Effector memory CD8-positive, alpha-beta T cell (primary cell): ENCODE data around the gene KMT2E.
A peak's percentile ranks its signal among the peaks of the same experiment; 100 is the strongest.

Experiments used
- ATAC-seq: fragments of 150-1000 bp; cut with Tn5 transposase; replicated peaks from 2 replicates; pipeline ENCODE4 v1.10.0; 2021; ENCODE audit warnings: mild to moderate bottlenecking, moderate library complexity
- DNase-seq, 3 experiments: peaks; one replicate each; pipeline ENCODE4 v3.0.0; 2021
- H3K27ac Mint-ChIP-seq, 2 donors: one replicate each; pipeline ENCODE4 v1.8.0; 2022; ENCODE audit warnings: mild to moderate bottlenecking in 2 of 2, mixed read lengths in 2 of 2, moderate library complexity in 2 of 2
- H3K27me3 Mint-ChIP-seq, 2 donors: one replicate each; pipeline ENCODE4 v1.8.0; 2022; ENCODE audit warnings: mixed read lengths in 2 of 2
- H3K36me3 Mint-ChIP-seq: one replicate; pipeline ENCODE4 v1.8.0; 2022; ENCODE audit warnings: mild to moderate bottlenecking, moderate library complexity, mixed read lengths; ENCODE audit not compliant: insufficient read depth
- H3K4me1 Mint-ChIP-seq, 2 donors: one replicate each; pipeline ENCODE4 v1.8.0; 2022; ENCODE audit warnings: low read depth in 2 of 2, mixed read lengths in 2 of 2
- H3K4me3 Mint-ChIP-seq, 2 donors: one replicate each; pipeline ENCODE4 v1.8.0; 2022; ENCODE audit warnings: mild to moderate bottlenecking in 2 of 2, mixed read lengths in 2 of 2, moderate library complexity in 2 of 2
- H3K9me3 Mint-ChIP-seq, 2 donors: one replicate each; pipeline ENCODE4 v1.8.0; 2022; ENCODE audit warnings: mixed read lengths in 2 of 2

KMT2E gene

GRCh38 chr7:105101864-105102263 is 87.9 kb downstream of the KMT2E start:
- peaks cover 17 to 35% of the 10 kb centered on the region in 2 donors for H3K4me1 Mint-ChIP-seq
- no peak overlapping the region for H3K4me3 Mint-ChIP-seq
- H3K27ac Mint-ChIP-seq = no peak overlapping the region
- ATAC-seq = no peak
- H3K9me3 Mint-ChIP-seq = no peaks in the 10 kb centered on the region
- H3K36me3 Mint-ChIP-seq = peaks cover 89% of the 10 kb centered on the region
- H3K27me3 Mint-ChIP-seq = no peaks in the 10 kb centered on the region
- no peak for DNase-seq

GRCh38 chr7:105102557-105103352 is 88.8 kb downstream of the KMT2E start:
- no peak for DNase-seq
- Mint-ChIP-seq H3K36me3 (peaks cover 89% of the 10 kb centered on the region), H3K4me1 (peaks cover 13 to 32% of the 10 kb centered on the region in 2 donors), H3K9me3 (no peaks in the 10 kb centered on the region), H3K27ac (peak overlapping the region; percentile 32 to 75), H3K27me3 (no peaks in the 10 kb centered on the region), H3K4me3 (no peak overlapping the region)
- ATAC-seq = no peak

GRCh38 chr7:105105579-105105978 is 91.6 kb downstream of the KMT2E start:
- DNase-seq (no peak), ATAC-seq (no peak)

GRCh38 chr7:105106473-105106872 is 92.5 kb downstream of the KMT2E start:
- DNase-seq = no peak
- Mint-ChIP-seq H3K27me3 (no peaks in the 10 kb centered on the region), H3K27ac (peak overlapping the region; percentile 44 to 72), H3K36me3 (peaks cover 84% of the 10 kb centered on the region), H3K9me3 (no peaks in the 10 kb centered on the region), H3K4me3 (no peak overlapping the region), H3K4me1 (peaks cover 7 to 16% of the 10 kb centered on the region in 2 donors)
- no peak for ATAC-seq

More at GRCh38 chr7:105105579-105105978, 91.6 kb downstream of the KMT2E start:
- H3K27ac Mint-ChIP-seq = peak overlapping the region in 1 of 2 donors; percentile 72
- H3K4me1 Mint-ChIP-seq = peaks cover 9 to 22% of the 10 kb centered on the region in 2 donors
- H3K36me3 Mint-ChIP-seq = peaks cover 84% of the 10 kb centered on the region
- H3K9me3 Mint-ChIP-seq = no peaks in the 10 kb centered on the region
- no peaks in the 10 kb centered on the region for H3K27me3 Mint-ChIP-seq
- H3K4me3 Mint-ChIP-seq = no peak overlapping the region

- H3K27ac Mint-ChIP-seq = no peak overlapping the region
- no peaks in the 10 kb centered on the region for H3K27me3 Mint-ChIP-seq
- no peak overlapping the region for H3K4me3 Mint-ChIP-seq
- H3K36me3 Mint-ChIP-seq = peaks cover 93% of the 10 kb centered on the region
- no peaks in the 10 kb centered on the region for H3K9me3 Mint-ChIP-seq
- ATAC-seq (no peak), DNase-seq (no peak)
- peaks cover 10 to 16% of the 10 kb centered on the region in 2 donors for H3K4me1 Mint-ChIP-seq
Observed at GRCh38 chr7:105107458-105107857, 93.5 kb downstream of the KMT2E start.

- ATAC-seq (no peak), DNase-seq (no peak)
- Mint-ChIP-seq H3K4me3 (no peak overlapping the region), H3K36me3 (peaks cover 74% of the 10 kb centered on the region), H3K27me3 (no peaks in the 10 kb centered on the region), H3K4me1 (peaks cover 8 to 16% of the 10 kb centered on the region in 2 donors), H3K9me3 (no peaks in the 10 kb centered on the region), H3K27ac (peak overlapping the region; percentile 35 to 83)
Observed at GRCh38 chr7:105112440-105113418, 98.7 kb downstream of the KMT2E start.

- peak overlapping the region; percentile 44 to 89 for H3K27ac Mint-ChIP-seq
- no peak for ATAC-seq
- H3K27me3 Mint-ChIP-seq = no peaks in the 10 kb centered on the region
- no peak overlapping the region for H3K4me3 Mint-ChIP-seq
- peaks cover 7 to 29% of the 10 kb centered on the region in 2 donors for H3K4me1 Mint-ChIP-seq
- peaks cover 46% of the 10 kb centered on the region for H3K36me3 Mint-ChIP-seq
- no peak for DNase-seq
- H3K9me3 Mint-ChIP-seq = no peaks in the 10 kb centered on the region
Observed at GRCh38 chr7:105118612-105119600, 104.9 kb downstream of the KMT2E start.

GRCh38 chr7:105122619-105123018 is 108.6 kb downstream of the KMT2E start:
- H3K27me3 Mint-ChIP-seq = no peaks in the 10 kb centered on the region
- peaks cover 8 to 19% of the 10 kb centered on the region in 2 donors for H3K4me1 Mint-ChIP-seq
- H3K27ac Mint-ChIP-seq = peak overlapping the region; percentile 18 to 89
- no peaks in the 10 kb centered on the region for H3K9me3 Mint-ChIP-seq
- ATAC-seq = no peak
- peaks cover 54% of the 10 kb centered on the region for H3K36me3 Mint-ChIP-seq
- no peak for DNase-seq
- H3K4me3 Mint-ChIP-seq = no peak overlapping the region

GRCh38 chr7:105125745-105126144 is 111.7 kb downstream of the KMT2E start:
- DNase-seq (no peak), ATAC-seq (no peak)
- no peaks in the 10 kb centered on the region for H3K9me3 Mint-ChIP-seq
- peaks cover 47% of the 10 kb centered on the region for H3K36me3 Mint-ChIP-seq
- peak overlapping the region in 1 of 2 donors; percentile 44 for H3K27ac Mint-ChIP-seq
- H3K4me3 Mint-ChIP-seq = no peak overlapping the region
- no peaks in the 10 kb centered on the region for H3K27me3 Mint-ChIP-seq
- peaks cover 1 to 13% of the 10 kb centered on the region in 2 donors for H3K4me1 Mint-ChIP-seq

GRCh38 chr7:105126436-105126975 is 112.5 kb downstream of the KMT2E start:
- peak overlapping the region; percentile 44 to 55 for H3K27ac Mint-ChIP-seq
- H3K27me3 Mint-ChIP-seq = no peaks in the 10 kb centered on the region
- H3K9me3 Mint-ChIP-seq = no peaks in the 10 kb centered on the region
- H3K4me3 Mint-ChIP-seq = no peak overlapping the region
- peaks cover 6 to 13% of the 10 kb centered on the region in 2 donors for H3K4me1 Mint-ChIP-seq
- ATAC-seq = no peak
- no peak for DNase-seq
- H3K36me3 Mint-ChIP-seq = peaks cover 44% of the 10 kb centered on the region

GRCh38 chr7:105127179-105127578 is 113.2 kb downstream of the KMT2E start:
- Mint-ChIP-seq H3K4me3 (no peak overlapping the region), H3K36me3 (peaks cover 41% of the 10 kb centered on the region), H3K4me1 (peaks cover 10 to 12% of the 10 kb centered on the region in 2 donors), H3K27me3 (no peaks in the 10 kb centered on the region), H3K27ac (peak overlapping the region in 1 of 2 donors; percentile 55), H3K9me3 (no peaks in the 10 kb centered on the region)
- no peak for DNase-seq
- no peak for ATAC-seq

GRCh38 chr7:105130048-105130447 is 116.0 kb downstream of the KMT2E start:
- Mint-ChIP-seq H3K9me3 (no peaks in the 10 kb centered on the region), H3K27ac (peak overlapping the region; percentile 47 to 72), H3K4me3 (no peak overlapping the region), H3K36me3 (peaks cover 36% of the 10 kb centered on the region), H3K27me3 (no peaks in the 10 kb centered on the region), H3K4me1 (peaks cover 16 to 25% of the 10 kb centered on the region in 2 donors)
- ATAC-seq (no peak), DNase-seq (no peak)
